ENCODE data around the gene SLC19A1.

The SLC19A1 gene

DNA sequence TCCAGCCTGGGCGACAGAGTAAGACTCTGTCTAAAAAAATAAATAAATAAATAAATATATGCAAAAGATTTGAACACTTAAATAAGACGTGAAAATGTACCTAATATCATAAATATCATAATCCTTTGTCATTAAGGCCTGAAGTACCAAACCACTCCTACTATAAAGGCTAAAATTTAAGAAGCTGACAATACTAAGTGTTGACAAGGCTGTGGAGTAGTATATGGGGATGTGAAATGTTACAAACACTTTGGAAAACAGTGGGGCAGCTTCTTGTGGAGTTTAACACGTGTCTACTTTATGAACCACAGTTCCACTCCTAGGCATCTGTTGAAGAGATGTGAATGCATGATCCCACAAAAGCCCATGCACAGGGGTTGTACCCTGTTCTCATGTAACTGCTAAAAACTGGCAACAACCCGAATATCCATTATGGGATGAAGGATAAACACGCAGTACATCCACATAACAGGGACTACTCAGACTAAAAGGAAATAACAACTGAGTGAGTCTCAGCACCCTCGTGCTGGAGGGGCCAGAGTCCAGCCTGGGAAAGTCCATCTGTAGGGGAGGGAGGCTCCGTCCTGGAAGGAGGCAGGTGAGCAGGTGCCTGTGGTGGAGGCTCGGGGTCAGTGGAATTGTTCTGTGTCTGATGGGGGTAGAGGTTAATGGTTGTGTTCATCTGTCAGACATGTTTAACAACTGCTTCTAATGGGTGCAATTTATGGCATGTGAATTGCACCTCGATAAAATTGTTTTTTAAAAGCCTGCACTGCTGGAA is 6.7 kb upstream of the SLC19A1 start:
- Histone ChIP-seq H3K9me3 (ENCODE audit: control insufficient read depth, insufficient read depth, low read length) (no peaks in the 10 kb centered on the region; the same call in 1 of the 2 replicates), H3K4me1 (ENCODE audit: insufficient read depth, low read length) (peaks cover 21% of the 10 kb centered on the region; the same call in 1 of the 2 replicates), H3K36me3 (ENCODE audit: insufficient read depth, low read length) (no peaks in the 10 kb centered on the region), H3K9ac (ENCODE audit: low read depth, low read length) (no peak overlapping the region)

DNA sequence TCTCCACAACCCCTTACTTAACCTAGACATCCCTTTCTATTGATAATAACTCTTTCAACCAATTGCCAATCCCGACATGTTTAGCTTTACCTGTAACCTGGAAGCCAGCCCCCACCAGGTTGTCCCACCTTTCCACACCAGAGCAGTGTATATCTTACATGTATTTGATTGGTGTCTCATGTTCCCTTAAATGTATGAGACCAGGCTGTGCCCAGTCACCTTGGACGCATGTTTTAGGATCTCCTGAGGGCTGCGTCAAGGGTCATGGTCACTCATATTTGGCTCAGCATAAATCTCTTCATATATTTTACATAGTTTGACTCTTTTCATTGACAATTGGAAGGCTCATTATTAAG is 5.3 kb upstream of the SLC19A1 start:
- Histone ChIP-seq H3K4me1 (ENCODE audit: insufficient read depth, low read length) (peaks cover 21% of the 10 kb centered on the region; the same call in 1 of the 2 replicates), H3K36me3 (ENCODE audit: insufficient read depth, low read length) (no peaks in the 10 kb centered on the region), H3K9me3 (ENCODE audit: control insufficient read depth, insufficient read depth, low read length) (no peaks in the 10 kb centered on the region; the same call in 1 of the 2 replicates), H3K9ac (ENCODE audit: low read depth, low read length) (no peak overlapping the region)

DNA sequence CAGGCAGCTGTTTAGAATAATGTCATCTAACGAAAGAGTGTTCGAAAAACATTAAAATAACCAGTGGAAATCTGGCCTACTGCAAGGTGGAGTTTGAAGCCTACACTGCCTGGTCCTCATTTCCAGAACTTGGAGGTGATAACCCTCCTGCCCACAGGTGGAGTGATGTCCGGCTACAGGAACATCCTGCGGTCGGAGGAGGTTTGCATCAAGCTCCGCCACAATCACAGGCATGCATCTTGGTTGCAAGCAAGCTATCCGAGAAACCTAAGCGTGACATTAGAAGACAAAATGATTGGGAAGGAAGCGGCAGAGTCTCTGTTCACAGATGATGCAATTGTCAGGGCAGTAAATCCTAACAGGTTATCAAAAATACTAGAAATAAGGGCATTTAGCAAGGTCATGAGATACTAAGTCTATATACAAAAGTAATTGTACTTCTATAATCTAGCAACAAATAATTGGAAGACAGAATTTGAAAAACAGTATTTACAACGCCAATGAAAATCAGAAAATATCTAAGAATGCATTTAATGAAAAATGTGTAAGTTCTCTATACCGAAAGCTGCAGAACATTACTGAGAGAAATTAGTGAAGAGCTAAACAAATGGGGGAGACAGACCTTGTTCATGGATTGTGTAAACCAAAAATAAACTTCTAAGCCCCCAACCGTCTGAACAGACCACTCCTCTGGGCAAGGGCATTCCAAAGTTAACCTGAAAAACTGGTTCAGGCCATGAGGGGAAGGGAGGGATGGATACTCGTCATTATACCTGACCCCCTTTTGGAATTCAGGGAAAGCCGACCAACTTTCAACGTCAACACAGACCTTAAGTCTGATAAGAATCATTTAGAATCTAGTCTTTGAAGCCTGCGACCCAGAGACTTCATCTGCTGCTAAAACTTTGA is 4.7 kb upstream of the SLC19A1 start:
- peaks cover 19% of the 10 kb centered on the region; the same call in 1 of the 2 replicates for H3K4me1 ChIP-seq (ENCODE audit: insufficient read depth, low read length)
- no peaks in the 10 kb centered on the region; the same call in 1 of the 2 replicates for H3K9me3 ChIP-seq (ENCODE audit: control insufficient read depth, insufficient read depth, low read length)
- H3K9ac ChIP-seq (ENCODE audit: low read depth, low read length) = no peak overlapping the region
- H3K36me3 ChIP-seq (ENCODE audit: insufficient read depth, low read length) = no peaks in the 10 kb centered on the region

DNA sequence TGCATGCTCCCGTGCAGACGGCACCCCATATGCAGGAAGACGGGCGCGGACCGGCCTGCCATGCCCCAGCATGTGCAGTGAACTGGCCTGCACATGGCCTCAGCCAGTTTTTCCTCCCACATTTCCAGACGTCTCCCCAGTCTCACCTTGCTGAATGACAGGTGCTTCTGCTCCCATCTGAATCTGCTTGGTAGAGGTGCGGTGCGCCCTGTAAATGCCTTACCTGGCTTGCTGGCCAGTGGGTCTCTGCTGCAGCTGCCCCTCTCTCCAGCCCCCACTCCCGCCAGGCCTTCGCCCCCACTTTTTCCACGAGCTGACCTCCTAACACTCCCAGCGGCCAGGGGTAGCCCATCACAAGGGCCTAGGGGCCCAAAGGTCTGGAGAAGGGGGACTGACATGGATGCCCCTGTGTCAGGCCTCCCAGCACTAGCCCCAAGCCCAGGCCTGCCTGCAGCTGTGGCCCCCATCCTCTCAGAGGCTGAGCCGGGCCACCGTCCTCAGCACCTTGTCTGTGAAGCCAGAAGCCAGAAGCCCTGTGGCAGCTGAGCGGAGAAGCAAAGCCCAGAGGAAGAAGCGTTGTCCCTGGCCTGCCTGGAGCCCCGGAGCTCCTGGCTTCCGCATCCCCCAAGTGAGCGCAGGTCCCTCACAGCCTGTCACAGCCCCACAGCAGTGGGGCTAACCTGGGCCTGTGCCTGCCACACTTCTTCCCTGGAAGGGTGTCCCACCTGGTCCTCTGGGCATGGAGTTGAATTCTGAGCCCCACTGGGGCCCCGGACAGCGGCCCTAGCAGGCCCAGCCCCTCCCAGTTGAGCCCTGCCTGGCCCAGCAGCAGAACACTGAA is 3.7 kb upstream of the SLC19A1 start:
- no peaks in the 10 kb centered on the region; the same call in 1 of the 2 replicates for H3K9me3 ChIP-seq (ENCODE audit: control insufficient read depth, insufficient read depth, low read length)
- no peaks in the 10 kb centered on the region for H3K36me3 ChIP-seq (ENCODE audit: insufficient read depth, low read length)
- no peak overlapping the region for H3K9ac ChIP-seq (ENCODE audit: low read depth, low read length)
- peaks cover 9% of the 10 kb centered on the region; the same call in 1 of the 2 replicates for H3K4me1 ChIP-seq (ENCODE audit: insufficient read depth, low read length)

DNA sequence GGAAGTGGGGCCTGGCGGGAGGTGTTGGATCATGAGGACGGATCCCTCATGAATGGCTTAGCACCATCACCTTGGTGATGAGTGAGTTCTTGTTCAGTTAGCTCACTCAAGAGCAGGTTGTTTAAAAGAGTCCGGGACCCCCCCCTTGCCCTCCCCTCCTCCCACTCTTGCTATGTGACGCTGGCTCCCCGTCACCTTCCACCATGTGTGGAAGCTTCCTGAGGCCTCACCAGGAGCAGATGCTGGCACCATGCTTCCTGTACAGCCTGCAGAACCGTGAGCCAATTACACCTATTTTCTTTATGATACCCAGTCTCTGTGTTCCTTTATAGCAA is 3.0 kb upstream of the SLC19A1 start:
- no peaks in the 10 kb centered on the region for H3K36me3 ChIP-seq (ENCODE audit: insufficient read depth, low read length)
- peaks cover 3% of the 10 kb centered on the region; the same call in 1 of the 2 replicates for H3K4me1 ChIP-seq (ENCODE audit: insufficient read depth, low read length)
- H3K9ac ChIP-seq (ENCODE audit: low read depth, low read length) = no peak overlapping the region
- H3K9me3 ChIP-seq (ENCODE audit: control insufficient read depth, insufficient read depth, low read length) = no peaks in the 10 kb centered on the region; the same call in 1 of the 2 replicates

DNA sequence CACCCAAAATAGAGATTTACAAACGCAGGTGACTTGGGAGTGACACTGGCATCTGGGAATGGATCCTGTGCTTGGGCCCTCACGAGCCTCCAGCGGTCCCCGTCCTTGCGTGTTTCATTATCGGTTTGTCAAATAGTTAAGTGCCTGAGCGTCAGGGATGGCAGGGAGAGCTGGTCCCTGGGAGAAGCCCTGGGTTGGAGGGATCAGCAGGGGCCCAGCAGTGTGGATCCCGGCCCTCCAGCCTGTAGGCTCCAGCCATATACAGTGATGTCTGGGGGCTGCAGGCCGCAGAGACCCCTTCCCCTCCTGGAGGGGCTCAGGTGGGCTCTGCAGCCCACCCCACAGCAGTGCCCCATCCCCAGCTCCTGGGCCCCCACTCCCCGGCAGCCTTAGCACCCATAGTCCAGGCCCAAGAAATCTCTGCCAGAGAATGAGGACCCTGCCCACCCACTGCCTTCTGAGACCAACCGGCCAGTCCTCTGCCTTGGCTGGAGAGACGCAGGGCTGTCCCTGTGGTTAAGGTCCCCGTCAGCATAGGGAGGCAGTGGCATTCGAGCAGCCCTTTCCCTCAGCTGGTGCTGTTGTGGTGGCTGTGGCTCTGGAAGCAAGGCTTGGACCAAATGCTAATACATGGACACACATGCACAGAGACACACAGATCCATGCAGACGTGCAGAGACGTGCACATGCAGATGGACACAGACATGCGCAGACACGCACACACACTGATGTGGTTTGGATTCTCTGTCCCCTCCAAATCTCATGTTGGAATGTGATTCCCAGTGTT is 2.4 kb upstream of the SLC19A1 start:
- Histone ChIP-seq H3K9me3 (ENCODE audit: control insufficient read depth, insufficient read depth, low read length) (no peaks in the 10 kb centered on the region; the same call in 1 of the 2 replicates), H3K4me1 (ENCODE audit: insufficient read depth, low read length) (no peaks in the 10 kb centered on the region; the same call in 1 of the 2 replicates), H3K9ac (ENCODE audit: low read depth, low read length) (no peak overlapping the region), H3K36me3 (ENCODE audit: insufficient read depth, low read length) (no peaks in the 10 kb centered on the region)

DNA sequence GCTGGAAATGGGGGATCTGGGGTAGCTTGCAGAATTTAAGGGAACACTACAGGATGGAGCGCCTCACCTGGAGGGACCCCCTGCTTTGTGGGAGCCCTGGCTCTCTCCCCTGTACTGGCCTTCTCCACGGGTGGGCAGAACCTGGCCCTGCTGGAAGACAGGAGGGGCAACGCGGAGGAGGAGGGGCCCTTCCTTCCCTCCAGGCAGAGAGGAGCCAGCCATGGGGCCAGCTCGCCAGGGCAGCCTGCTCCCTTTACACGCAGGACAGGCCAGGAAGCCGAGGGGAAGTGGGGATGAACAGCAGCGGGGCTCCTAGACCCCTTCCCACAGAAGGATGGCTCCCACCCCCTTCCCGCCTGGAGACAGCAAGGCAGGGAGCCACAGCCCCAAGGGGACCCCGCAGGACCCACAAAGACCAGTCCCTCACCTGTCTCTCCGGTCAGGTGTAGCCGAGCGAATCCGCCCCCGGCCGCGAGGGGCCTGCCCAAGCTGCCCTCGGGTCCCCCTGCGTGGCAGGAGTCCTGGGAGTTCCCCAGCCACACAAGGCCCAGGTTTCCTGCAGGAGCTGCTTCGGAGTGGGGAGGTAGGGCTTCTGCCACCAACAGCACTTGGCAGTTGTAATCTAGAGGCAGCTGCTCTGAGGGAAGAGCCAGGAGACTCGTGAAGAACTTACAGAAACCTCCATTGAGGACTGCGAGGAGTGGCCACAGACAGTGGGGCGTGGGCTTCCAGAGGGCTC is 1.6 kb upstream of the SLC19A1 start:
- no peak overlapping the region for H3K9ac ChIP-seq (ENCODE audit: low read depth, low read length)
- no peaks in the 10 kb centered on the region for H3K9me3 ChIP-seq (ENCODE audit: control insufficient read depth, insufficient read depth, low read length)
- no peaks in the 10 kb centered on the region; the same call in 1 of the 2 replicates for H3K4me1 ChIP-seq (ENCODE audit: insufficient read depth, low read length)
- no peaks in the 10 kb centered on the region for H3K36me3 ChIP-seq (ENCODE audit: insufficient read depth, low read length)

DNA sequence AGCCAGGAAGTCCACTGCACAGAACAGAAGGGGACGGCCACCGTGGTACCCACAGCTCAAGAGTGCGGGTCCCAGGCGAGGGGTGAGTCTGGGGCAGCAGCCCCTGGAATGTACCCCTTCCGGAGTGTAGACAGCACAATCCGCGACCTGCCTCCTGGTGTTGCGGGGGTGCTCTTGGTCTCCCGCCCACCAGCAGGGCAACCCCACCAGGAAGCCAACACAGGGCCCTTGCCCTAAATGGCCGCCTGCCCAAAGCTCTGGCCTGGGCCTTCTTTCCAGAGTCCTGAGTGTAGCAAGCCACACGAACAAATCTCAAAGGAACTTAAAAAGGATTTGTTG is 1.1 kb upstream of the SLC19A1 start:
- H3K9ac ChIP-seq (ENCODE audit: low read depth, low read length) = no peak overlapping the region
- no peaks in the 10 kb centered on the region; the same call in 1 of the 2 replicates for H3K4me1 ChIP-seq (ENCODE audit: insufficient read depth, low read length)
- H3K36me3 ChIP-seq (ENCODE audit: insufficient read depth, low read length) = no peaks in the 10 kb centered on the region
- H3K9me3 ChIP-seq (ENCODE audit: control insufficient read depth, insufficient read depth, low read length) = no peaks in the 10 kb centered on the region

DNA sequence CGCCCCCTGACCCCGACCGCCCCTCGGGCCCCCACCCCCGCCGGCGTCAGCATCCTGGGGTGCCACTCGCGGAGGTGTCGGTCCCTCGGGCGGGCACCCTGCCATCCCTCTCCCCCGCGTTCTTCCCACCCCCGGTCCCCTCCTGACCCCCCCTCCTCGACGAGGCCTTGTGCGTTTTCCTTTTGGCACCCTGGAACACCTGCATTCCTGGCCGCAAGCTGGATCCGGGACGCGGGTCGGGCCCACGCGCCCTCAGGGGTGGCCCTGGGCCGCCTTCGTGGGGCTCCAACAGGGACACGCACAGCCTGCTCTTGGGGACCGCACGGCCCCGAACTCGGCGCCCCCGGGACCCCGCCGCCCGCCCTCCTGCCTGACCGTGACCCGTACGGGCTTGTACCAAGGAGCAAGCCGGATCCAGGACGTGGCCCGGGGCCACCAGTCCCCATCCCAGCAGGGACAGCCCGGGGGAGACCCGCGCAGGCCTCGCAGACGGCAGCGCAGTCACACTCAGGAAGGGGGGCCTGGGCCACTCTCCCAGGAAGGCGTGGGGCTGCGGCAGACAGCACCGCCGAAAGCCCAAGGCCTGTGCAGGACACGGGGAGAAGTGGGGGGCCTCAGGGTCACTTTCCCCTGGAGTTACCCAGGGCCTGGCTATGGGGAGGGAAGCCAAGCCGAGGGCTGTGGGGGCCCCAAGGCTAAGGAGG is 579 bp upstream of the SLC19A1 start:
- Histone ChIP-seq H3K36me3 (ENCODE audit: insufficient read depth, low read length) (no peaks in the 10 kb centered on the region), H3K9me3 (ENCODE audit: control insufficient read depth, insufficient read depth, low read length) (no peaks in the 10 kb centered on the region), H3K9ac (ENCODE audit: low read depth, low read length) (peak overlapping the region; percentile 43; the same call in 1 of the 2 replicates), H3K4me1 (ENCODE audit: insufficient read depth, low read length) (no peaks in the 10 kb centered on the region; the same call in 1 of the 2 replicates)

DNA sequence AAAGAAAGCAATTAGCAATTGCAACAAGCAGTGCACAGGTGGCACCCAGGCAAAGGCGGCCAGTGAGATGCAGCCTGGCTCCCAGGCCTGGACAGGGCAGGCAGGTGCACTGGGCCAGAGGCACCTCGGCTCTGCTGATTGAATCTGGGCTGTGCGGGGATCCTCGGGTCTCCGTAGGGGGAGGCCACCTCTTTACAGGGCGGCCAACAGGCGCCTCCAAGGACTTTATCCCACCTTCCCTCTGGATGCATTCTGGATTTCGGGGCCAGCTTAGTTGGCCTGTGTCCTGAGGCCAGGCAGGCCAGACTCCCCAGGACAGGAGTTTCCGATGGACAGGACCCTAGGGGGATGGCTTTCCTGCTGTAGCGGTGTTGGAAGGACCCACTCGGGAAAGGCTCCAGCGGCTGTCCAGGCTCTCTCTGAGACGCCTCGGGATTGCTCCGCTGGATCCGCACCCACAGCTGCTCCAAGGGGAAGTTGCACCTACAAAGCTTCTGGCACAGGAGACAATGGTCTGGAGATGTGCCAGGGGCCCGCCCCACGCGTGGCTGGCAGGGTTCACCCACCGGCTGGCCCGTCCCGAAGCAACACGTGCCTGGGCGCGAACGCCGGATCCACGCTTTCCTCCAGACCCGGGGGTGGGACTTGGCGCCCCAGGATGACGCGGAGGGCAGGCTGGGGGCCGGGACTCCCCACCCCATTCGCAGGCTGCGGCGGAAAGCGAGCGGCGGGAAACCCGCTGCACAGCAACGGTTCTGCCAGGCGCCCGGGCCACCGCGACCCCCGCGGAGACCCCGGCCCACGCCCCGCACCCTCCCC is 810 bp downstream of the SLC19A1 start:
- no peaks in the 10 kb centered on the region for H3K36me3 ChIP-seq (ENCODE audit: insufficient read depth, low read length)
- no peaks in the 10 kb centered on the region; the same call in 1 of the 2 replicates for H3K4me1 ChIP-seq (ENCODE audit: insufficient read depth, low read length)
- peak overlapping the region; percentile 62; the same call in 1 of the 2 replicates for H3K9ac ChIP-seq (ENCODE audit: low read depth, low read length)
- no peaks in the 10 kb centered on the region for H3K9me3 ChIP-seq (ENCODE audit: control insufficient read depth, insufficient read depth, low read length)

DNA sequence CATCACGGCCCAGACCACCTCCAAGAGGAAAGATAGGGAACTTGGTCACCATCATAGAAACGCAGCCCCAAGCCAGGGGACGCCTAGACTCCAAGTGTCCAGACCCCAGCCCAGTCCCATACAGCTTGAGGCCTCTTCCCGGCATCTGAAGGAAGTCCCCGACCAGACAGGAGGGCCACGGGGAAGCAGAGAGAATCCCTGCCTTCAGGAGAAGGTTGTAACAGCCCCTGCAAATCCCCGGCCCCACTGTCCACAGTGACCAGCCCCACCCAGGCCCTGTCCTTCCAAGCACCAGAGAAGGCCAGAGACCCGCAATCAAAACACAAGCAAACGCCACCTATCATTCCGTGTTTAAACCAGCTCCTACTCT is 1.7 kb downstream of the SLC19A1 start:
- H3K9ac ChIP-seq (ENCODE audit: low read depth, low read length) = no peak overlapping the region
- no peaks in the 10 kb centered on the region for H3K9me3 ChIP-seq (ENCODE audit: control insufficient read depth, insufficient read depth, low read length)
- no peaks in the 10 kb centered on the region; the same call in 1 of the 2 replicates for H3K4me1 ChIP-seq (ENCODE audit: insufficient read depth, low read length)
- no peaks in the 10 kb centered on the region for H3K36me3 ChIP-seq (ENCODE audit: insufficient read depth, low read length)

Data from ES-I3 (cell line).